Right lung (tissue), 5 donors: ENCODE measurements around the gene VCP. TPM values are rescaled to one million over a fixed set of nuclear protein-coding genes. Genes with fewer than 3 reads are reported as not detected.

Experiments used
- DNase-seq, 2 donors: peaks; one replicate each; pipeline ENCODE4 v3.0.0-alpha.2; 2013
- polyA plus RNA-seq, 5 donors: library from polyadenylated mRNA; unstranded; fragments of 120-200 nt; gene quantifications; one replicate each; pipeline versions ENCODE4 v1.2.1 to v1.2.3, GENCODE V29; 2013; ENCODE audit warnings: inconsistent platforms in 1 of 5, low replicate concordance in 1 of 5; ENCODE audit not compliant: insufficient read length in 5 of 5, insufficient read depth in 1 of 5

Gene VCP
- polyA plus RNA-seq, 5 donors, result 182 to 231 (median 209) TPM

DNA sequence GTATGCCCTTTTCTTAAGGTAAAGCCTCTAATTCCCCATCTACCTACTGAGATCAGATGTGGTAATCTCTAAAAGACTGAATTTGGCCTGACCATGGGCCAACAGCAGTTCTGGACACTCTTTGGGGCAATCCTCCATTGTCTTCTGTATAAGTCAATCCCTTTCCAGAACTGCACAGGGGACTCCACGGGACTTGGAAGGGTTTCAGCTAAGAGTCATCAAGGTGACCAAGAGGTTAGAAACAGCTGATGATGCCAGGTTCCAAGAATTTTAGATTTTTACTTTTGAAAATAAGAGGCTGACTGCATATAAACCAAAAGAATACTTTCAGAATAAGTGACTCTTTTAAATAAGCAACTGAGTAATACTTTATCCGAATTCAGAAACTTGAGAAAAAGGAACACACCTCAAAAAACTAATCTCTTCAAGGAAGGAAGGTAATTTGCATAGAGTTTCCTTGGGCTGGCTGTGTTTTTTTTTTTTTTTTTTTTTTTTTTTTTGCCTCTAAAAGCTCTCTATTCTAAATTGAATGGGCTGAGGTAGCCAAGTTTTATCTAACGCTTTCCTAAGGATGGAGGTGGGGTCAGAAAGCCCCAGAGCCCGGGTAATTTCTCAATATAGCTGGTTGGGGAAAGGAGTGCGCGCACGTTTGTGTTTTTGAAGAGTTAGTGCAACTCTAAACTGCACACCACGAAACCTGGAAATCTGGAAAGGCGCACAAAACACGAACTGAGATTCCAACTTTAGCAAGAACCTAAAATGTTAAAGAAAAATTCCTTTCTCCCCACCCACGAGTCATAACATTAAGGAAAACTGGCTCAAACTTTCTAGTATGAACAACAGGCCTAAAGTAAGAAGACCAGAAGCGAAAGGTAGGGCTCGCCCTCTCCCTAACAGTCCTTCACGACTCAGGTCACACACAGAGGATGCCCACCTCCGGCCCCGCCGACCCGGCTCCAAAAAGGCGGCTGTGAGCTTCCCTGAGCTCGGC, 1.3 kb downstream of the VCP start:
- DNase-seq, result no peak

DNA sequence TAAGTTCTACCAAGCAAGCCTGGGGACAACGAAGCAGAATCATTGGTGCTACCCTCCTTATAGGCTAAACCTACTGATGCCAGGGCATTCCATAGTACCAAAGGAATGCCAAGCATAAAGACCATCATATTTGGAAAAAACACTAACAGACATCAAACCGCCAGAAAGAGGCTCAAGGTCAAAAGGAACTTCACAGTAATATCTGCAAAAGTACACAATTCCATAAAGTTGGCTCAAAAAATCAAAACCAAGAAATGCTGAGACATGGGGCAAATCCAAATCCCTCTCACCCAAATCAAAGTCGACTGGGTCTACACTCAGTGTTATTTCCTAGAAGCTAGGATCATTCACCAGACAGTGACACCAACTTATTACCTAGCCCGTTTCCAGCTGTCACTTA, 3.4 kb downstream of the VCP start:
- DNase-seq, result no peak

DNA sequence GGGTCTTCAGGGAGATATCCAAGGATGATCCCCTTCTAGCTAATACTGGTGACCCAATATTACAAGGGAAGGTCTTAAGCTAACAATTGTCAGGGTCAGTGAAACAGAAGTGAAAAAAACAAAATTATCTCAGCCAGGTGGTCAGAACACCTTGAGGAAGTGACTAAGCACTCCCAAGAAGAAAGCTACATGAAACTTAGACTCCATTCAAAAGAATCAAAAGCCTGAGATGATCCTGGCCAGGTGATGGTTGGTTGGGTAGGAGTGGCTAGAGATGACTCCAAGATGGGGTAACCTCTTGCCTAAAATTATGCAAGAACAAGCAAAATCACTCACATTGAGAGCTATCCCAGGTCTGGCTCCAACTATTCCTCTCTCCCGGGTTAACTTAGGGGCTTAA, 5.4 kb downstream of the VCP start:
- no peak for DNase-seq

DNA sequence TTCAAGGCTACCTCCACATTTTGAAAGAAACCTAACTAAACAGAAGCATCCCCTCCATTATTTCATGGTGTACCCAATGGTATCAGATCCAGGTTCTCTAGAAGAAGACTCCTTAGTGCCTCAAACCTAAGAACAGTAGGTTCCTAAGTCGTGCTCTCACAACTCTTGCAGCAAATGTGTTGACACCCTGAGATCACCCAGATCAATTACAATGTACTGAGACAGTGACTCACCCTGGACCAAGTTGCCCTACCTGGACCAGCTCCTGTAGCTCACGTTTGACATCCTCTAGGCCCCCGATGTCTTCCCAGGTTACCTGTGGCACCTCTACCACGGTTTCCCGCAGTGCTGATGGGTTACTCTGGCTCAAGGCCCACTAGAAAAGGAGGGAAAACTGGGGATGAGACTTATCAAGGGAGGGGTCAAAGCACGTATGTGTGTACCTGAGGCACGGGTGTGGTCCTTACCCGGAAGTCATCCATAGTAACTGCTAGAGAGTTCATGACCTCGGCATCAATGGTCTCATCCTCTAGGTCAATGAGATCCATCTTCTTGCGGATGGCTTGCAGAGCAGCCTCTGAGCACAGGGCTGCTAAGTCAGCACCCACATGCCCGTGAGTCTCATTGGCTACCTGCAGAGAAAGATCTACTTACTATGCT, 11.7 kb downstream of the VCP start:
- DNase-seq, result no peak

DNA sequence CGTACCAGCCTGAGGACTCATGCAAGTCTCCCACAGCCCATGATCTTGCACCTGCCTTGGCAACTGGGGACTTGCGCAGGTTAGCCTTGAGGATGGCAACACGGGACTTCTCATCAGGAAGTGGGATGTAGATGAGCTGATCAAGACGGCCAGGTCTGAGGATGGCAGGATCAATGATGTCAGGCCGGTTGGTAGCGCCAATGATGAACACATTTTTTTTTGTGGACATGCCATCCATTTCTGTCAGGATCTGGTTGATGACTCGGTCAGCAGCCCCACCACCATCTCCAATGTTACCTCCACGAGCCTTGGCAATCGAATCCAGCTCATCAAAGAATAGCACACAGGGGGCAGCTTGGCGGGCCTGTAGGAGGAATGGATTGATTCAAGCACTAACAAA, 13.0 kb downstream of the VCP start:
- no peak for DNase-seq

DNA sequence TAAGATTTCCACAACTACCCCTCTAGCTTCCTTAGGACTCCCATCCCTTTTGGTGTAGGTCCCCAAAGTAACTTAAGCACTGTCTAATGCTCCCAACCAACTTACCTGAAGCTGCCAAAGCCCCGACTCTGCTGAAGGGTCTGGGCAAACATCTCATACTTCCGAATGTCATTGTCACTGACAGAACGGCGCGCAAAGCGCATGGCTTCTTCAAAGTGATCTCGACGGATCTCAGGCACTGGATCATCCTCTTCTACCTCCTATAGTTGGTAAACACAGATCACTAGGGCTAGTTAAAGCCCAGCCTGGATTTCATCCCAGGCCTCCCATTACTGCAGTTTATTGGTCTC, 15.2 kb downstream of the VCP start:
- DNase-seq, result no peak

DNA sequence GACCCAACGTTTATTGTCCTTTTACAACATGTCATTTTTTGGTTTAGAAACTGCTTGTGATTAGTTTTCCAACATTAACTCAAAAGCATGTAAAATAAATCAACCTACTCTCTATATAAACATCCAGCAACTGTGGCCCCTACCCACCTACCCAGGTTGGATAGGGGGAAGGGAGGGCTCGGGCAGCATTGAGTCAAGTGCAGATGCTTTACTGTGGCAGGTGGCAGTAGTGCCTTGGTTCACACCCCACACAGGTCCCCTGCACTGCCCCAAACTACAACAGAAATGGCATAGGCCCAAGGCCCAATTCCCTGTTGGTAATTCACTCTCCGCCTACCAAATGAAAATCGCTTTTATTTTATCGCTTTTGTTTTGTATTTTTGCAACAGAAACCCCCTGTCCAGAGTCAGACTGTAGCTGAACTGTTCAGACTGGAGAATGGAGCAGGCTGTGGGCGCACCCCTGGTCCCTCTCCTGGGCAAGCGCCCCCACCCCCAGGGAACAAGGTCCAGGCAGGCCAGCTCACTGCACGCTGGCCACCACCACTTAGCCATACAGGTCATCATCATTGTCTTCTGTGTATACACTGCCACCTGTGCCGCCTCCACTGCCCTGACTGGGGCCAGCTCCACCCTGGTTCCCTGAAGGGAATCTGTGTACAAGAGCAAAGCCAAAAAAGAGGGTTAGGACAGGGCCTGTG, 15.7 kb downstream of the VCP start:
- DNase-seq, result no peak

DNA sequence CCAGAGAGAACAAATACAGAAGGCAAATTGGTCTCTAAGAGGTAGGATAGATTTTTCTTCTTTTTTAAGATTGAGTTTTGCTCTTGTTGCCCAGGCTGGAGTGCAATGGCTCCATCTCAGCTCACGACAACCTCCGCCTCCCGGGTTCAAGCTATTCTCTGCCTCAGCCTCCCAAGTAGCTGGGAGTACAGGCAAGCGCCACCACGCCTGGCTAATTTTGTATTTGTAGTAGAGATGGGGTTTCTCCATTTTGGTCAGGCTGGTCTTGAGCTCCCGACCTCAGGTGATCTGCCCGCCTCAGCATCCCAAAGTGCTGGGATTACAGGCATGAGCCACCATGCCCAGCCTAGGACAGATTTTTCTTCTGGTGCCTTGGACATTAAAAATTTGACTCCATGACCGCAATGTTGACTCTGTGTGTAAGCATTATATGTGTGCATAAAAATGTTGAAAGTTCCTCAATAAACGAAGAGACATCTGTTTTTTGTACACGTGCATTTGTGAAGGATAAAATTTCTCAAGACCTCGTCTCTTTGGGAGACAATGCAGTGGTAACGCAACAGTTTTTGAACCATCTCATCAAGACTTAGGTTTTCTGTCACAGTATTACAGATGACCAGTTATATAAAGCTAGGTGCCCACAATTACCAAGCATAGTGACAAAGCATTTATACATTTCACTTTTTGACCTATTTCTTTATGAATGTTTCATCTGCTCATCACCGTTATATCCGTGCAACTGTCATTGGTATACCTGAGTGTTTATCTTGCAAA, 17.4 kb downstream of the VCP start:
- DNase-seq, result no peak

DNA sequence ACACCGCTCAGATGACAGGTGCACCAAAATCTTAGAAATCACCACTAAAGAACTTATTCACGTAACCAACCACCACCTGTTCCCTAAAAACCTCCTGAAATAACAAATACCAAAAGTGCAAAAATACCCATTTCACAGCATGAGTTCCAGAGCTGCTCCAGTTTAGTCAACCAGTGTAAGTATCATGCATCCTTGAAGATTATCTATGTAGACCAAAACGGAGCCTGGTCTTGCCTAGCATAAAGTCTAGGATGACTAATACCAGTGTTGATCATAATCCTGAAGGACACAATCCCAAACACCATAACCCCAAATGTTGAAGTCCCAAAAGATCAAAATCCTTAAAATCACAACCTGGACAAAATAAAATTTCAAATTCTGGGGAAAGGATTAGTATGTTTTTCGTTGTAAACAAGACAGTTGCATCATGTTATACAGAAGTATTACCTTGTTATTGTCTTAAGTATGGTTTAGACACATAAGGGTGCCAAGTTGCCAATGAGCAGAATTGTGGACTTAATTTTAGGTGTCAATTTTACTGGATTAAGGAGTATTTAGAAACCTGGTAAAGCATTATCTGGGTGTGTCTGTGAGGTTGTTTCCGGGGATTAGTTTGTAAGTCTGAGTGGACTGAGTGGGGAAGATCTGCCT, 18.1 kb downstream of the VCP start:
- DNase-seq, result no peak

DNA sequence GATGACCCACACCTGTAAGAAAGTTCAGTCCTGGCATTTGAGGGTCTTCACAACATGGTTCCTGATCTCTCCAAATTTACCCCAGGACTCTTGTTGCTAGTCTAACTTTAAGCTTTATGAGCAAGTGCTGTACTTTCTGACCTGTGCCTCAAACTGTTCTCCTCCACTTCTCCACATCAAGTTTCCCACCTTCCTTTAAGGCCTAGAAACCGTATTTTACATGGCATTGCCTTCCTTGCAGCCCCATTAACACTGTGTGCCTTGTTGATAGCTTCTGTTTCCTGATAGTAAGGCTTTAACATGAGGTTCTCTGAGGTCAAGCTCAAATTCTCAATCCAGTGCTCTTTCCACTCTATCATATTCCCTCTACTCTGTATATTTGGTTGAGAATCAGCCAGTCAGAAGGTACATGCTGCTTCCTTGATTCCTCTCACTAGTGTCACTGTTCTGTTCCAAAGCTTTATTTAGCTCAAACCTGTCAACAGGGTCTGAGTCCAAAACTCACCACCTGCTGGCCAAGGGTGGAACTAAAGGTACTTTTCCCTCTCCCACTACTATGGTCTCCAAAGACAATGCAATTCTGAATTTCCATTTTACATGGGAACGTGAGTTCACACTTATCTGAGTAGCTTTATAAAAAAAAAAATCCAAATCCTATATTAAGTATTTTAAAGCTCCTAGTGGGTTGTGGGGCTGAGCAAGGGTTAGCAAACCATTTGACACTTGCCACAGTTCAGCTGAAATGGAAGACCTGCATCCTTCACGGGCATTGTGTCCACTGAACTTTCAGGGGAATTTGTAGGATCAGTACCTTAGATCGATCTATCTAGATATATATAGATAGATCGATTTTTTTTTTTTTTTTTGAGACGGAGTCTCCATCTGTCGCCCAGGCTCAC, 21.1 kb downstream of the VCP start:
- no peak for DNase-seq

DNA sequence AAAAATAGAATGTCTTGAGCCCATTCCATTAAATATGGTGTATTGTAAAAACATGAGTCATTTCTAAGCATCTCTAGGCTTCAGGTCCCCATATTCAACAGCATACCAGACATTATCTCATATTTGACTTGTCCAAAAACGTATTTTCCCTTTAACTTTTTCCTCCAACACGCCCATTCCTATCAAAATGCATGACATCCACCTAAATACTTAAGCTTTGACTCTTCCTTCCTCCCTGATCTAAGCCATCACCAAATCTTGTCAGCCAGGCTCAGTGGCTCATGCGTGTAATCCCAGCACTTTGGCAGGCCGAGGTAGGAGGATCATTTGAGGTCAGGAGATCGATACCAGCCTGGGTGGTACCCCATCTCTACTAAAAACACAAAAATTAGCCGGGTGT, 23.9 kb downstream of the VCP start:
- DNase-seq, result no peak

DNA sequence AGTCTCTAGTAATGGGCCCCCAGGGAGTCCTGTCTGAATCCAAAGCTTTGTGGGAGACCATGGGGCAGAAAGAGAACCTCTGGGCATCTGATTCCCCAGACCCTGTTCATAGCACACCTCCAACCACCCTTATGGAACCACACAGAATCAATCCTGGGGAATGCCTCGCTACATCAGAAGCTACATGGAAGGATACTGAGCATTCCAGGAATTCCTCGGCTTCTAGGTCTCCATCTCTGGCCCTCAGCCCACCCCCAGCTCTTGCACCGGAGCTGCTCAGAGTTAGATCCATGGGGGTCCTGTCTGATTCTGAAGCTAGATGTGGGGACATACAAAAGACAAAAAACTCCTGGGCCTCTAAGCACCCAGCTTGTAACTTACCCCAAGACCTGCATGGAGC, 28.4 kb downstream of the VCP start:
- DNase-seq, result no peak

DNA sequence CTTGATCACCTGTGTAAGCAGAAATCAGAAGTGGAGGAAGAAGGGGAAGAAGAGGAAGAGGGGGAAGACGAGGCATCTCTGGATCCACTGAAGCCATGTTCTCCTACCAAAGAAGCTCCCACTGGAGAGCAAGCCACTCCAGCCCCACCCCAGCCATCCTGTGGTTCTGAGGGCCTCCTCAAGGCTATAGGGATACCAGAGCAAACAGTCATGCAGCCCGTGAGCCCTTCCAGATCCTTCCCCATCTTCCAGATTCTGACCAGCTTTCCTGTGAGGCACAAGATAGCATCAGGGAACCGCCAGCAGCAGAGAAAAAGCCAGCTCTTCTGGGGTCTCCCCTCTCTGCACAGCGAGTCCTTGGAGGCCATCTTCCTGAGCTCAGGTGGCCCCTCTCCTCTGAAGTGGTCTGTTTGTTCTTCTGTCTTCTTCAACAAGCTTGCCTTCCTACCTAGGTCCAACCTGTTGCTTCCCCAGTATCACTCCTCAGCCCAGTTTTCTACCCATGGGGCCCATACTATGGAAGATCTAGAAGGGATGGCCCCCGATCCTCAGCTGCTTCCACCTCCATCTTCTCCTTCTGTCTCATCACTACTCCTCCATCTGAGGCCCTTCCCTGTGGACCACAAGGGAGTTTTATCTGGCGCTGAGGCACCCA, 29.4 kb downstream of the VCP start:
- DNase-seq, result no peak

DNA sequence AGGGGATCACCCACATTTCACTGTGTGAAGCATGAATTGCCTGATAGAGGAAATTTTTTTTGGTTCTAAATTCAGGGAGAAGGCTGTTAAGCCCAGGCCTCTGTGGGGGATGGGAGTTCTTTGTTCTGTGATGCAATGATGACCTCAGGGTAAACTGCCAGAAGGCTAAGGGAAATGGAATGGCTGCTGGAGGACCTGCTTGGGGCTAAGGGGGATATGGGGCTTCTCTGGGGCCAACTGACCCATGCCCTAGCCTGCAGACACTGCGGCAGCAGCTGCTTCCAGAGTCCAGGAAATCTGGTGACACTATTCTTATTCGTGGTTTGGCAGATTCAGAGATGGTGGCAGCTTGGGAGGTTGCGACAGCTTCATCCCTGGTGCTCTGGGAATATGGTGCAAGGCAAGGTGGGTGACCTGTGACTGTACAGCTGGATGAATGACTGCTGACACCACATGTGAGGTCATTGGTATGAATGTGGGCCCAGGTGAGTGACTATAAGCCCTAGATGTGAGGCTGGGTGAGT, 30.3 kb downstream of the VCP start:
- DNase-seq, result no peak

DNA sequence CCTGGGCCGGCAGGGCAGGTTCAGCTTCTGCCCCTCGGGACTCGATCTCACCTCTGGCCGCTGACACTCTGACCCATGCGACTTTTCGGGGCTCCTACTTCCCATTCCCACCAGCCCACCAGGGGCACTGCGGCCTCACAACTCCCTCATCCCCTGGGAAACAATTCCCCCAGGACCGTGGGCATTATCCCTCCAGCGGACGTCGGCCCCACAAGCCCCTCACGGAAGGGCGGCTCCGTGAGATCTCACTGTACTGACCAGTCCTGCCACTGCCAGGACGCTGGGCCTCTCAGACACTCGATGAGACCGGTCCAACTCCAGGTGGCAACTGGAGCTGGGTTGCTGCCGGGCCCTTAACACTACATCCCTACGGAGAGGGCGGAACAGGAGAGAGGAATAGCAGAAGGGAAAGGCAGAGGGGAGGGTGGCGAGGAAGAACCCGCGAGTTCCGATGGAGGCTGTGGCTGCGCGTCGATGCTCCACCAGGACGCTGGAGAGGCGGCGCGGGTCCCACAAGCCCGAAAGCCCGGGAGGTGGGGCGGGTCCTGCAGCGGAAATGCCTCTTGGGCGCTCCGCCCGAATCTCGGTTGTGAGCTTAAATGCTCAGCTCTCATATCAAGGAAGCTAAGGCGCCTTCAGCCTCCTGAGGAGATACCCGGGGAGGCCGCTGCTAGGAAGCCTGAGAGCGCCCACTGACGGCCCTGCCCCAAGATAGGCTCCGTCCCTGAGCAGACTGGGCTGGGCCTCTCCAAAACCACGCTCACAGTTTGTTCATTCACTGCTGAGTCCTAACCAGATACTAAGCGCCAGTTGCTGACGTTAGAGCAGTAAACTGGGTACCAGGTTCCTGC, 36.3 kb downstream of the VCP start:
- DNase-seq, result peak; percentile 49 to 50

DNA sequence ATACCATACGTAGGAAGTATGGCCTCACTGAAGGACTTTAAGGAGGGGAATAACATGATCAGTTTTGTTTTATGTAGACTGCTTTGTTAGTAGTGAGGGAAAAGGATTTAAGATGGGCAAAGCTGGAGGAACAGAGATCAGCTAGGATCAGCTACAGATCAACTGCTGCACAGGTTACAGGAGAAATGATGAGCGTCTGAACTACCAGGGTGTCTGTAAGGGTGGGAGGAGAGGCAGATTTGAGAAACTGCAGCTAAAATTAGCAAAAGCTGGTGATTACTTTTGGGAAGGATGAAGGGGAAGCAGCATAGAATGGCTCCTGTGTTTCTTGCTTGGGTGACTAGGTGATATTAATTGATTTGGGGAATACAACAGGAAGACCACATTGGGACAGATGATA, 39.3 kb downstream of the VCP start:
- DNase-seq, result no peak

DNA sequence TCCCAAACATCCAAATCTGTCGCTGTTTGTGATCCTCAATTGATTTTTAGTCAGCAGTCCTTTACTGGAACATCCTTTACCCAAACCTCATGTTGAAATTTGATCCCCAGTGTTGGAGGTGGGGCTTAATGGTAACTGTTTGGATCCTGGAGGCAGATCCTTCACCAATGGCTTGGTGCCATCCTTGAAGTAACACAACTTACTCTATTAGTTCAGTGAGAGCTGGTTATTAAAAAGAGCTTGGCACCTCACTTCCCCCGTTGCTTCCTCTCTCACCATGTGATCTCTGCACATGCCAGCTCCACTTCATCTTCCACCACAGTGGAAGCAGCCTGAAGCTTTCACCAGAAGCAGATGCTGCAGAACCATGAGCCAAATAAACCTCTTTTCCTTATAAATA, 42.6 kb downstream of the VCP start:
- no peak for DNase-seq

DNA sequence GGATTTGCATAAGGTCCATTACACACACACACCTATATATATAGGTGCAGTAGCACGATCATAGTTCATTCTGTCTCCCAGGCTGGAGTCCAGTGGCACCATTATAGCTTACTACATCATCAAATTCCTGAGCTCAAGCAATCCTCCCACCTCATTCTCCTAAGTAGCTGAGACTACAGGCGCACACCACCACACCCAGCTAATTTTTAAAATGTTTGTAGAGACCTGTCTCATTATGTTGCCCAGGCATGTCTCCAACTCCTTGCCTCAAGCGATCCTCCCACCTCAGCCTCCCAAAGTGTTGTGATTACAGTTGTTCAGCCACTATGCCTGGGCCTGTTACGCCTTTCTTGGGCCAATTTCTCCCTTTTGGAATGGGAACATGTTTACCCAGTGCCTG, 43.2 kb downstream of the VCP start:
- DNase-seq, result no peak

DNA sequence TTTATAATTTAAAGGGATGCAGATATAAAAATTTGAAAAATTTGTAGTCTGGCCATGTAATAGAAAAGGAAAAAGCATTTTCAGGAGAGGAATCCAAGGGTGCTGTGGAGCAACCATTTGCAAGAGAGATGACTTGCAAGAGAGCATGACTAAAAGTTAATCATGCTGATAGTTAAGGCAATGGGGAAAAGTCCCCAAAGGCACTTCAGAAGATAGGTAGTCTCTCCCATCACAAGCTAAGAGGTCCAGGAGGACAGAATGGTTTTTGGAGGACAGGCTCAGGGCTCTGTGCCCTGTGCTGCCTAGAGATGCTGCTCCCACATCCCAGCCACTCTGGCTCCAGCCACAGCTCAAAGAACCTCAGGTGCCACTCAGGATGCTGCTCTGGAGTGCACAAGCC, 44.1 kb downstream of the VCP start:
- no peak for DNase-seq
